GOT3 (cell line): ENCODE measurements around the gene DNLZ.
"Not testable (repeated sequence)": the region's sequence is repeated elsewhere in the genome, so short reads cannot be mapped to it uniquely, and the experiment has no call there.

Experiments
- DNase-seq: peaks from one replicate; lab custom pipeline; 2025; ENCODE audit warnings: mixed read lengths; lab: John Stamatoyannopoulos, UW

DNLZ gene

DNA sequence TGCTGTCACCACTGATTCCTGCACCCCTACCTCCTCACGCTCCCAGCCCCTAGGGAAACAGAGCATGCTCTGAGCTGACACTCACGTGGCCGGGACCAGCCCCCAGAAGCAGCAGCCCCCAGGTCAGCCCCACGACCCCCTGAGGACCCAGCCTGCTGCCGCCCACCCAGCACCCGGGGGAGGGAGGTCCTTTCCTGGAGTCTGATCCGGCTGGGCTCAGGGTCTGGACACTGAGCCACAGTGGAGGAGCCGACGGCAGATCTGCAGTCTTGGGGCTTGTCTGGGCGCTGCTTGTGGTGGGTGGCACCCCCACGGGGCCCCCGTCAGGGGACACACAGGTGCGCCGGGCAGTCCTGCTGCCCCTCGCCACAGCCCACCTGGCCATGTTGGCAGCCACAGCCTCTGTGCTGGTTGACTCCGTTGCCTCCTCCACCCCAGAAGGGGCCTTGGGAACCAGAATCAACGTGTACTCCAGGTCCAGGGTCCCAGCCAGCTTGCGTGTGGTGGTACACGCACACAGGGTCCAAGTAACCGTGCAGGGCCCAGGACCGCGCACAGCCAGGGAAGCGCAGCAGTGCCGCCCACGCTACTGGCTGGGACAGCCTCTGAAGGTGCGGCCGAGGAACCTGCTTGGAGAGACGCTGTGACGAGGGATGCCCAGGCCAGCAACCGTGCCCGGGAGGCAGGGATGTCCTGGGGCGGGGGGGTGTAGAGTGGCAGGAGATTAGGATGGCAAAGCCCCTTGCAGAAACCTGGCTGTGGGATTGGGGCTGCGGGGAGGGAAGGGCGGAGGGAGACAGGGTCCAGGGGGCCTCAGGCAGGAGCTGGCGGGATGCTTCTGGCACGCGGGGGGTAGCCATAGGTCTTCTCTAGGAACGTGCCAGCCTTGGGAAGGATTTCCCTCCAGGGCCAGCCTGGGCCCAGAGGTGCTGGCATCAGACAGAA, 3.5 kb downstream of the DNLZ start:
- DNase-seq: no peak

- no peak for DNase-seq
Observed at GRCh38 chr9:136358888-136359287, 4.7 kb downstream of the DNLZ start.

DNA sequence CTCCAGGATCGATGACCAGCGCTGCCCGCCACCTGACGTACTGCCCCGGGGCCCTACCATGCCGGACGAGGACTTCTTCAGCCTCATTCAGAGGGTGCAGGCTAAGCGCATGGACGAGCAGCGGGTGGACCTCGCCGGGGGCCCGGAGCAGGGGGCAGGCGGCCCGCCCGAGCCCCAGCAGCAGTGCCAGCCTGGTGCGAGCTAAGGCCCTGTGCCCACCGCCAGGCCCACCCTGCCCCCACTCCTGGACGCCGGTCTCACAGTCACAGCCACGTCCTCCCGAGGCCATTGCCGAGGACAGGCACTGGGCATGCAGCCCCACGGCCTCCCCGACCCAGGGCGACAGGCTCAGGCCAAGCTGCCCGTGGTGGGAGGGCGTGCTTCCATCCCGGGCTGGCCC, 5.5 kb downstream of the DNLZ start:
- no peak for DNase-seq

- no peak for DNase-seq
Observed at GRCh38 chr9:136357202-136357725, 6.3 kb downstream of the DNLZ start.

- DNase-seq: no peak
Observed at GRCh38 chr9:136355616-136356557, 7.7 kb downstream of the DNLZ start.

DNA sequence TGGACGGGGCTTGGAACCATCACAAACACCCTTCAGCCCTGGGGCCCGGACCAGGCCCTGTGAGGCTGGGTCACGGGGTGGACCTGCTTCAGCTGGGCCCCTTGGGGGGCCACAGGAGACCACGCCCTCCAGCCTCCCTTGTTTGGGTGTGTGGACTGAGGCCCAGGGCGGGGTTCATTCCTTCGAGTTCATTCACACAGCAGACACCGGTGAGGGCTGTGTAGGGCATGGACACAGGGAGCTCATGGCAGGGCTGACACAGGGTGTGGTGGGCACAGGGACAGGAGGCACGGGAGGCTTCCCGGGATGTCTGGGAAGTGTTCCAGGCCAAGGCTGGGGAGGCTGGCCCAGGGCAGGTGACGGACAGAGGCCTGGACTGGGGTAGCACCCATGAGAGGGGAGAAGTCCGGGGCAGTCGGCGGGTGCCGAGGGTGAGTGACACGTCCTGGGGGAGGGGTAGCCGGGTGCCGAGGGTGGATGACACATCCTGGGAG, 8.9 kb downstream of the DNLZ start:
- no peak for DNase-seq

- no peak for DNase-seq
Observed at GRCh38 chr9:136353757-136354488, 9.6 kb downstream of the DNLZ start.

- DNase-seq: no peak
Observed at GRCh38 chr9:136353088-136353487, 10.5 kb downstream of the DNLZ start.

- DNase-seq: no peak
Observed at GRCh38 chr9:136352682-136353081, 10.9 kb downstream of the DNLZ start.

- DNase-seq: not testable (repeated sequence)
Observed at GRCh38 chr9:136351868-136352267, 11.7 kb downstream of the DNLZ start.

GRCh38 chr9:136351252-136351800, 12.2 kb downstream of the DNLZ start:
- no peak for DNase-seq

DNA sequence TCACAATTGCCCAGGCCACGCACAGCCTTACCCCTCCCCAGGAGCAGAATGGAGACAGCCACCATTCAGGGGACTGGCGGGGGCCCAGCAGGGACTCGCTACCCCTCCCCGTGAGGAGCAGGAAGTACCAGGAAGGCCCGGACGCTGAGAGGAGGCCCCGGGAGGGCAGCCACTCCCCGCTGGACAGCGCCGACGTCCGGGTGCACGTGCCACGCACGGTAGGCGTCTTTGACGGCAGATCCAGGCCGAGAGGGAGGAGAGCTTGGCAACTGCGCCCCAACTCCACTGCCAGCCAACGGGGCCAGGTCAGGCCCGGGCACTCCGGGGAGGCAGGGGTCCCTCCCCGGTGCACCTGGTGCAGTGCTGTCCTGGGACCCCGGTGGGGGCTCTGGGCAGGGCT, 14.0 kb downstream of the DNLZ start:
- DNase-seq: no peak

- no peak for DNase-seq
Observed at GRCh38 chr9:136348691-136349090, 14.9 kb downstream of the DNLZ start.

GRCh38 chr9:136347472-136348256, 15.9 kb downstream of the DNLZ start:
- no peak for DNase-seq

GRCh38 chr9:136346927-136347465, 16.5 kb downstream of the DNLZ start:
- DNase-seq: no peak

DNA sequence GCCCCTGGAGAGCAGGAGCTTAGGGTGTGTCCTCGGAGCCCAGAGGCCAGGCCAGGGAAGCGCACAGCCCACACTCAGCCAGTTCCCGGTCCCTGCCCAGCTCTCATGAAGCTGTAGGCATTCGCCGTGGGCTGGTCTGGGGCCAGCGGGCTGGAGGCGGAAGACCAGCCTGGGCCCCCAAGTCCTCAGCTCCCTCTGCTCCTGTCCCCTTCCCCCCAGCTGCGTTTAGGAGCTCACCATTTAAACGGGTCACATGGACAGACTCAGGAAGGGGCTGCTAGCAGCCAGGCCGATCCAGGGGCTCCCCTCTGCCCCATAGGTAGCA, 17.4 kb downstream of the DNLZ start:
- DNase-seq: no peak

GRCh38 chr9:136345281-136346156, 18.0 kb downstream of the DNLZ start:
- no peak for DNase-seq

DNA sequence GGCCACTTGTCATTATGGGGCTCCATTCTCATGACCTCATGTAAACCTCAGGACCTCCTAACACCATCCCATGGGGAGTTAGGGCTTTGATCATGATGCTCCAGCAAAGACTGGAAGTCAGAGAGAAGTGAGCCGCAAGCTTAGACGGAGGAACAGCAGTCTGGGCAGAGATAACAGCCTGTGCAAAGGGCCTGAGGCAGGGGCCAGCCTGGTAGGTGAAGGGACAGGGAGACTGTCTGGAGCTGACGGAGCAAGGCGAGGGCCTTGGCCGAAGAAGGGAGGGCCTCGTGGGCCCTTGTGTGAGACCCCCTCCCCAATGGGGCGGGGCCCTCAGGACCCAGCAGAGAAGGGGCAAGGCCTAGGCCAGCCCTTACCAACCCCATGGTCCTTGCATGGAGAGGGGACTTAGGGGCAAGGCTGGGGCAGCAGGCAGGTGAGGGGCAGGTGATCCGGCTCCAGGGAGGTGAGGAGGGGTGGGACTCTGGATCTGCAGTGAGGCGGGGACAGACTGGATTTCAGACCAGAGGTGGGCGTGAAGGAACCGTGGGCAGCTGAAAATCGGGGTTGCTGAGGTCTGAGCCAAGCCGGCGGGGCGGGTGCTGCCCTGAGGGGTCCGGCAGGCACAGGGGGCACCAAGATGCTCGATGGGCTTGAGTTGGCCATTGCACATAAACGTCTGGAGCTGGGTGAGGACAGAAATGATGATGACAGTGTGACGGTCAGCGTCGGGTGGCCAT, 18.8 kb downstream of the DNLZ start:
- DNase-seq: no peak

DNA sequence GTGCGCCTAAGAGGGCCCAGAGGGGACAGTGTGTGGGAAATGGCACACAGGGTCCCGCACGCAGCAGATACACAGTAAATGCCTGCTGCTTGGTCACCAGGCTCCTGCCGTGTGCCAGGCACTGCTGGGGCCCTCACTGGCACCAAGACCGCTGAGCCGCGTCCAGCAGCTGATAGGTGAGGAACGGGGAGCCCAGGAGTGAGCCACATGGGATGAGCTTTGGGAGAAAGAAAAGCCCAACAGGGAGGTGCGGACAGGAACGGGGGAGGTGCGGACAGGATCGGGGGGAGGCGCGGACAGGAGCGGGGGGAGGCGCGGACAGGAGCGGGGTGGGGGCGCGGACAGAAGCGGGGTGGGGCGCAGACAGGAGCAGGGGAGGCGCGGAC, 19.7 kb downstream of the DNLZ start:
- no peak for DNase-seq
